Upper lobe of right lung (tissue), 1 donor: Measurements from ENCODE around the gene CCN2. TPM values are rescaled to one million over a fixed set of nuclear protein-coding genes. Genes with fewer than 3 reads are reported as not detected.
"Not testable (repeated sequence)": the region's sequence is repeated elsewhere in the genome, so short reads cannot be mapped to it uniquely, and the experiment has no call there.

ENCODE experiments used
- ATAC-seq: fragments of 200-7000 bp; cut with Tn5 transposase; one replicate; pipeline ENCODE4 v1.9.1; 2020; ENCODE audit warnings: mild to moderate bottlenecking, moderate library complexity
- DNase-seq: peaks from one replicate; pipeline ENCODE4 v3.0.0-alpha.2; 2020
- H3K27ac ChIP-seq: fragments of 200-600 bp; one replicate; pipeline ENCODE4 v1.8.0; 2022
- H3K27me3 ChIP-seq: fragments of 200-600 bp; one replicate; pipeline ENCODE4 v1.8.0; 2022; ENCODE audit warnings: mild to moderate bottlenecking
- H3K36me3 ChIP-seq: fragments of 200-600 bp; one replicate; pipeline ENCODE4 v1.8.0; 2022
- H3K4me1 ChIP-seq: fragments of 200-600 bp; one replicate; pipeline ENCODE4 v1.8.0; 2022
- H3K4me3 ChIP-seq: fragments of 200-600 bp; one replicate; pipeline ENCODE4 v1.8.0; 2022; ENCODE audit warnings: mild to moderate bottlenecking
- H3K9me3 ChIP-seq: fragments of 200-600 bp; one replicate; pipeline ENCODE4 v1.8.0; 2022
- CTCF ChIP-seq: fragments of 200-600 bp; IDR thresholded peaks from one replicate; pipeline ENCODE4 v1.8.0; 2022; ENCODE audit warnings: antibody characterized with exemption
- intact Hi-C: fragments of 100-400 bp; cut with DNase I; formaldehyde crosslinking; loops from one replicate; pipeline ENCODE4 v1.11.0; 2022
- total RNA-seq: library from RNA; stranded (reverse); fragmentation: NEBNext Ultra II Directional; extraction: Animal tissue kit (Norgen Biotek cat#: 25700); gene quantifications from one replicate; pipeline ENCODE4 v1.2.1, GENCODE V29; 2021
- donor health status: DM: no; HTN: yes; CAD: no; lungs with severe emphysema.

The CCN2 gene
- total RNA-seq, 1 donor from 2014 or later = 229 TPM

GRCh38 chr6:131916847-131917246 is 34.3 kb downstream of the CCN2 start:
- Histone ChIP-seq H3K4me1 (no peaks in the 10 kb centered on the region), H3K9me3 (no peaks in the 10 kb centered on the region), H3K27me3 (peaks cover 3% of the 10 kb centered on the region), H3K4me3 (no peak overlapping the region), H3K36me3 (no peaks in the 10 kb centered on the region), H3K27ac (no peak overlapping the region)
- intact Hi-C loops = no loop called here
- no peak for DNase-seq
- no peak for TF ChIP-seq CTCF
- no peak for ATAC-seq

GRCh38 chr6:131916091-131916796 is 34.9 kb downstream of the CCN2 start:
- H3K36me3 ChIP-seq, H3K4me3 ChIP-seq, H3K4me1 ChIP-seq, H3K27me3 ChIP-seq, H3K9me3 ChIP-seq, intact Hi-C loops, DNase-seq, H3K27ac ChIP-seq, ATAC-seq: not testable (repeated sequence)

GRCh38 chr6:131914967-131915751 is 36.0 kb downstream of the CCN2 start:
- H3K4me1 ChIP-seq = no peaks in the 10 kb centered on the region
- intact Hi-C loops = no loop called here
- ATAC-seq (peak; percentile 91), DNase-seq (no peak)
- H3K27ac ChIP-seq = no peak overlapping the region
- TF ChIP-seq CTCF = peak; percentile 89
- H3K9me3 ChIP-seq = no peaks in the 10 kb centered on the region
- no peak overlapping the region for H3K4me3 ChIP-seq
- H3K27me3 ChIP-seq = peaks cover 3% of the 10 kb centered on the region
- H3K36me3 ChIP-seq = no peaks in the 10 kb centered on the region

GRCh38 chr6:131914234-131914633 is 36.9 kb downstream of the CCN2 start:
- H3K27ac ChIP-seq = no peak overlapping the region
- H3K27me3 ChIP-seq = peaks cover 3% of the 10 kb centered on the region
- no peaks in the 10 kb centered on the region for H3K9me3 ChIP-seq
- no peak for TF ChIP-seq CTCF
- H3K4me1 ChIP-seq = no peaks in the 10 kb centered on the region
- no peak for ATAC-seq
- H3K4me3 ChIP-seq = no peak overlapping the region
- DNase-seq = no peak
- H3K36me3 ChIP-seq = no peaks in the 10 kb centered on the region
- intact Hi-C loops = no loop called here

- intact Hi-C loops = no loop called here
- no peak for TF ChIP-seq CTCF
- no peaks in the 10 kb centered on the region for H3K9me3 ChIP-seq
- DNase-seq = no peak
- no peak for ATAC-seq
- no peaks in the 10 kb centered on the region for H3K4me1 ChIP-seq
- no peak overlapping the region for H3K27ac ChIP-seq
- peaks cover 3% of the 10 kb centered on the region for H3K27me3 ChIP-seq
- H3K36me3 ChIP-seq = no peaks in the 10 kb centered on the region
- H3K4me3 ChIP-seq = no peak overlapping the region
Observed at GRCh38 chr6:131911951-131912350, 39.2 kb downstream of the CCN2 start.

- Histone ChIP-seq H3K4me3 (no peak overlapping the region), H3K36me3 (no peaks in the 10 kb centered on the region), H3K9me3 (no peaks in the 10 kb centered on the region), H3K27ac (no peak overlapping the region), H3K27me3 (peaks cover 3% of the 10 kb centered on the region), H3K4me1 (no peaks in the 10 kb centered on the region)
- TF ChIP-seq CTCF = no peak
- intact Hi-C loops = no loop called here
- DNase-seq (no peak), ATAC-seq (no peak)
Observed at GRCh38 chr6:131910956-131911355, 40.2 kb downstream of the CCN2 start.
